GM18505 (cell line): ENCODE measurements around the gene PPAN.

Experiments used
- ATAC-seq: cut with Tn5 transposase; IDR thresholded peaks from one replicate; pipeline ENCODE4 v1.9.1; 2021; ENCODE audit not compliant: unreplicated experiment
- POLR2A ChIP-seq: IDR thresholded peaks from 4 replicates; pipeline ENCODE4 v1.6.1; 2011; ENCODE audit warnings: borderline replicate concordance; ENCODE audit not compliant: insufficient read depth, insufficient read length; ENCODE audit errors: extremely low read depth

The PPAN gene, protein sequence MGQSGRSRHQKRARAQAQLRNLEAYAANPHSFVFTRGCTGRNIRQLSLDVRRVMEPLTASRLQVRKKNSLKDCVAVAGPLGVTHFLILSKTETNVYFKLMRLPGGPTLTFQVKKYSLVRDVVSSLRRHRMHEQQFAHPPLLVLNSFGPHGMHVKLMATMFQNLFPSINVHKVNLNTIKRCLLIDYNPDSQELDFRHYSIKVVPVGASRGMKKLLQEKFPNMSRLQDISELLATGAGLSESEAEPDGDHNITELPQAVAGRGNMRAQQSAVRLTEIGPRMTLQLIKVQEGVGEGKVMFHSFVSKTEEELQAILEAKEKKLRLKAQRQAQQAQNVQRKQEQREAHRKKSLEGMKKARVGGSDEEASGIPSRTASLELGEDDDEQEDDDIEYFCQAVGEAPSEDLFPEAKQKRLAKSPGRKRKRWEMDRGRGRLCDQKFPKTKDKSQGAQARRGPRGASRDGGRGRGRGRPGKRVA

DNA sequence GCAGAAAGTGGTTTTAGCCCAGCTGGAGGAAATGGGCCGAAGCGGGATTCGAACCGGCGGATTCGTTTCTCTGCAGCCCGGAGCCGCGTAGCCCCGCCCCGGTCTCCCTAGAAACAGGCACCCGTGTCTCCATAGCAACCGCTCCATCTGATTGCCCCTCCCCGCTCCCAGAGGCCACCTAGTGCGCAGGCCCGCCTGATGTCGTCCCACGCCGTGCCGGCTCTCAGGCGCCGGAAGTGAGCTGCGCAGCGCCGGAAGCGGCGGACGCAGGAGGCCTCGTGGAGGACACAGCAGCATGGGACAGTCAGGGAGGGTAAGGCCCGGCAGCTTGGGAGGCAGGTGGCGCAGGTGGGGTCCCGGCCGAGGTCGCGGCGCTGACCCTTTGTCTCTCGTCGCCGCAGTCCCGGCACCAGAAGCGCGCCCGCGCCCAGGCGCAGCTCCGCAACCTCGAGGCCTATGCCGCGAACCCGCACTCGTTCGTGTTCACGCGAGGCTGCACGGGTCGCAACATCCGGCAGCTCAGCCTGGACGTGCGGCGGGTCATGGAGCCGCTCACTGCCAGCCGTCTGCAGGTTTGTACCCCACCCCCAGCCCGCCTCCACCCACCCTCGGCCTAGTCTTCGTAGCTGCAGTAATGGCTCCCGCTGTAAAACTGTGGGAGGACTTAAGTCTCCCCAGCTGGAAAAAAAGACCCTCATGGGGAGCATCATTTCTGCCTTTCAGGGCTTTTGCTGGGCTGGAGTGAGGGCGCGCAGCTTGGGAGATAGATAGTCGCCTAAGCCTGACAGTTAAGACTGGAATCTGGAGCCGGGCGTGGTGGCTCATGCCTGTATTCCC, at the start of gene PPAN:
TSS of gene PPAN (plus strand) at position 263 of the 837 bp plus-strand sequence. CDS start at position 296, 33 bp downstream.
- ATAC-seq, result peak; percentile 52
- TF ChIP-seq POLR2A, result peak; percentile 75

DNA sequence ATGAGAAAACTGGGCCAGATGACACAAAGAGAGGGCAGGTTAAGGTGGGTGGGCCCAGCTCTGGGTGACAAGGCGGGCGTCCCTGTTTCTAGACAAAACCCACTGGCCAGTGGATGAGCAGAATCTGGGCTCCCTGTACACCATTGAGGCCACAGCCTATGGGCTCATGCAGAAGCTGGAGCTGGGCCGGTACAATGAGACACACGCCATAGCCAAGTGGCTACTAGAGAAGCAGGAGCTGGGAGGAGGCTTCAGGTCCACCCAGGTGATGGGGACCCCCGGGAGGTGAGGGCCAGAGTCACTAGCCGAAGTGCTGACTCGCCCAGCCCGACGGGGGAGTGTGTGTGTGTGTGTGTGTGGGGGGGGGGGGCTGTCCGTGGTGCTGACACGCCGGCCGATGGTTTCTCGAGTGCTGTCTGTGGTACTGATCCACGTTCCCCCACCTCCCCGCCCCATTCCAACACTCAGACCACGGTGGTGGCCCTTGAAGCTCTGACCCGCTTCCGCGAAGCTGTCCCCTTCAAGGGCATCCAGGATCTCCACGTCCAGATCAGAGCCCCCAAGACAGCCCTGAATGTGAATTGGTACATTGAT, 44.3 kb upstream of the PPAN start:
- no peak for TF ChIP-seq POLR2A
- ATAC-seq, result no peak

DNA sequence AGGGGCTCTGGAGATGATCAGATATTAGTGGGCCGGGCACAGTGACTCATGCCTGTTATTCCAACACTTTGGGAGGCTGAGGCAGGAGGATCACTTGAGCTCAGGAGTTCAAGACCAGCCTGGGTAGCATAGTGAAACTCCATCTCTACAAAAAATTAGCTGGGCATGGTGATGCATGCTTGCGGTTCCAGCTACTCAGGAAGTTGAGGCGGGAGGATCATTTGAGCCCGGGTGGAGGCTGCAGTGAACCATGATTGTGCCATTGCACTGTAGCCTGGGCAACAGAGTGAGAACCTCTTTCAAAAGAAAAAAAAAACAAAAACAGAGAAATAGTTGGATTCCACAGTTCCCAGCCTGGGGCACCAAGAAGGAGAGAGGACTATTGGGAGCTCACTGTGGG, 38.0 kb upstream of the PPAN start:
- no peak for TF ChIP-seq POLR2A
- ATAC-seq, result no peak

DNA sequence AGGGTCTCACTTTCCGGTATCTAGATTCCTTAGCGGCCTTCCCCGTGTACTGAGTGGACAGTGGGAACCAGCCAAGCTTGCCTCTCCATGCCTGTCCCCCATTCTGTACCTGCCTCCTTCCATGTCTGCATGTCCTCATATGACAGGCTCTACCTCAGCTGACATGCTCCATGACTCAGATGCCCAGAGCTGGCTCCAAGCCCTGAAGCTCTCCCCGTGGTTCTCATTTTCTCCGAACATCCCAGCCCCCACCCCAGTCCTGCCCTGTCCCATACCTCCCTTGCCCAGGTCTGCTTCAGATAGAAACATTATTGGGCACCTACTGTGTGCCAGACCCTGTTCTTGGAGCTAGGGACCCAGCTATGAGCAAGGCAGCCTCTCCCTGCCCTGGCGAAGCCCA, 37.1 kb upstream of the PPAN start:
- no peak for ATAC-seq
- TF ChIP-seq POLR2A, result no peak

DNA sequence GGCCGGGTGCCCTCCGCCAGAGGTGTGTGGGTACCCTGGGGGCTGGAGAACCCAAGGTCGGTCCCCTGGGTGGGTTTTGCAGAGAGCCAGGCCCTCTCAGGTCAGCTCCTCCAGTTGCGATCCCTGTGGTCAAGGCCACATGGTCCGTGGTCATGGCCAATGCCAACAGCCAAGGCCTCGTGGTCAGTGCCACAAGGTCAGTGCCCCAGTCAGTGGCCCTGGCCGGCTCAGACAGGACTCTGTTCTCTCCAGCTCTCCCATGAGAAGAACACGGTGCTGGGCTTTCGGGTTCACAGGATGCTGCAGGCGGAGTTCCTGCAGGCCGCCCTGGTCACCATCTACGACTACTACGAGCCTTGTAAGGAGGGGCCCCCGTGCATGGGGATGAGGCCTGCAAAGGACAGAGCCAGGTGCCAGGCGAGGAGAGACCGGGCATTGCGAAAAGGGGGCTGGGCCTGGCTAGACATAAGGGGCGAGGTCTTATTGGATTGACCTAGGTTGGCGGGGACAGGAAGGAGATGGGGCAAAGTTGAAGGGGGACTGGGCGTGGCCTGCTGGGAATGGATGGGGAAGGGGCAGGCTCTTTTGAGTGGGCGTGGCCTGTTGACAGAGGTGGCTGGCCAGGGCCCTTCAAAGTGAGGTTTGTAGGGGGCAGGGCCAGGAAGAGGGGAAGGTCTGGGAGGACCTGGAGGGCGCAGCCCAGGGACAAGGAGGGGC, 35.3 kb upstream of the PPAN start:
- ATAC-seq, result no peak
- no peak for TF ChIP-seq POLR2A

DNA sequence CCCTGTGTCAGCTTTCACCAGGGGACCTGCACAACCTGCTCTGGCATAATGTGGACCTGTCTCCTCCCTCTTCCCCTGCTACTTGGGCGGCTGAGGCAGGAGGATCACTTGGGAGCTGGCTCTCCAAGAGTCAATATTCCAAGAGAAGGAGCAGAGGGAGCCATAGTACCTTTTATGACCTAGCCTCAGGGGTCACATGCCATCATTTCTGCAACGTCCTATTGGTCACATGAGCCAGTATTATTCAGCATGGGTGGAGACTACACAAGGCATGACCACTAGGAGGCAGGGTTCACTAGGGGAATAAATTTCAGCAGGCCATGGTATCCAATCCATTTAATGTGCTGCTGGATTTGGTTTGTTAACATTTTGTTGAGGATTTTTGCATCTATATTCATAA, 32.0 kb upstream of the PPAN start:
- no peak for ATAC-seq
- no peak for TF ChIP-seq POLR2A

DNA sequence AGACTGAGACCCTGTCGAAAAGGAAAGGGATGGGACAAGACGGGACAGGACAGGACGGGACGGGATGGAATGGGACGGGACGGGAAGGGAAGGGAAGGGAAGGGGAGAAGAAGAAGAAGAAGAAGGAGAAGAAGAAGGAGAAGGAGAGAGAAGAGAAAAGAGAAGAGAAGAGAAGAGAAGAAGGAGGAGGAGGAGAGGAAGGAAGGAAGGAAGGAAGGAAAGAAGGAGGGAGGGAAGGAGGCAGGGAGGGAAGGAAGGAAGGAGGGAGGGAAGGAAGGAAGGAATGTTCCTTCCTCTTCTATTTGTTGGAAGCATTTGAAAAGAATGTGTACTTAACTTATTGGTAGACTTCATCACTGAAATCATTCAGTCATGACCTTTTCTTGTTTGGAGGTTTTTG, 29.6 kb upstream of the PPAN start:
- no peak for TF ChIP-seq POLR2A
- no peak for ATAC-seq

DNA sequence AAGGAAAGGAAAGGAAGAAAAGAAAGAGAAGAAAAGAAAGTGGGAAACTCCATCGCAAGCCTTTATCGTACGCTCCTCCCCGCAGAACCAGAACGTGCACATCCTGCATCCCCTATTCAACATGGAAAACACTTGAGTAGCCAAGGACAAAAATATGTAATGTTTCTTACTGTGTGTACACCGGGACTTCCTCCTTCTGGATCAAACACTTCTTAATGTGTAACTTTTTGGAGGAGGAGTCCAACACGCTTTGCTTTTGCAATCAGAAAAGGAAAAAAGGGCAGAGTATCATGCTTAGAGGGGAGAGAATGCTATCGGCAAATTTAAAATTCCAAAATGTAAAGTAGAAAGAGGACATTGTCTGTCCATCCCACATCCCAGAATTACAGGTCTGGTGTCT, 27.8 kb upstream of the PPAN start:
- TF ChIP-seq POLR2A, result no peak
- ATAC-seq, result no peak

DNA sequence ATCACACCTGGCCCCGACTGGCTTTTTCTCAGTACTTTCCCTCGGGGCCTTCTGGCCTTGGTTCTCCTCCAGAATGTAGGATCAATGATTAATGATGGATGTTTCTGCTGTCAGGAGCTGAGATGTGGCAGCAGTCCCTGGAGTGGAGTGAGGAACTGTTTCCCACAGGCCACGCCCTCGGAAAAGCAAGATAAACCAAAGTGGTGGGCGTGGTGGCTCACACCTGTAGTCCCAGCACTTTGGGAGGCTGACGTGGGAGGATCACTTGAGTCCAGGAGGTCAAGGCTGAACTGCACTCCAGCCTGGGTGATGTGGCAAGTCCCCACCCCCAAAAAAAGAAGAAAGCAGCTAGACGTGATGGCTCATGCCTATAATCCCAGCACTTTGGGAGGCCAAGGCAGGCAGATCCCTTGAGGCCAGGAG, 27.1 kb upstream of the PPAN start:
- ATAC-seq, result no peak
- TF ChIP-seq POLR2A, result no peak

DNA sequence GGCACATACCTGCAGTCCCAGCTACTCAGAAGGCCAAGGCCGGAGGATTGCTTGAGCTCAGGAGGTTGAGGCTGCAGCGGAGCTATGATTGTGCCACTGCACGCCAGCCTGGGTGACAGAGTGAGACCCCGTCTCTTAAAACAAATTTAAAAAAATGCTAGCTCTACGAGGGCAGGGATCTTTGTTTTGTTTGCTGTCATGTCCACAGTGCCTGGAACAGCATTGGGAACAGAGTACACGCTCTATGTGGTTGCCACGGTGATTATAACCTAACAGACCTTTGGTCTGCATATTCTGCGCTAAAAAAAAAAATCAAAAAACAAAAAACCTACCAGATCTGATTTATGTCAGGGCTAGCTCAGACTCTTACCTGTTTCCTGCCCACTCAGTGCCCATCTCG, 22.3 kb upstream of the PPAN start:
- no peak for ATAC-seq
- TF ChIP-seq POLR2A, result no peak

DNA sequence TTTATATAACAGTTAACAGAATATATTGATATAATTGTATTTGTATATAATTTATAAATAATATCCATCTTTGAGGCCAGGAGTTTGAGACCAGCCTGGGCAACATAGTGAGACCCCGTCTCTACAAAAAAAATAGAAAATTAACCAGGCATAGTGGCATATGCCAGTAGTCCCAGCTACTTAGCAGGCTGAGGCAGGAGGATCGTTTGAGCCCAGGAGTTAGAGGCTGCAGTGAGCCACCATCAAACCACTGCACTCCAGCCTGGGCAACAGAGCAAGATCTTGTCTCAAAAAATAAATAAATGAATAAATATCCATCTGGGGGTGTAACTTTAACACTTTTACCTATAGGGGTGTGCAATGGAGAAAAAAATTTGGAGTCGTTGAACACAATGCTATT, 21.4 kb upstream of the PPAN start:
- ATAC-seq, result no peak

DNA sequence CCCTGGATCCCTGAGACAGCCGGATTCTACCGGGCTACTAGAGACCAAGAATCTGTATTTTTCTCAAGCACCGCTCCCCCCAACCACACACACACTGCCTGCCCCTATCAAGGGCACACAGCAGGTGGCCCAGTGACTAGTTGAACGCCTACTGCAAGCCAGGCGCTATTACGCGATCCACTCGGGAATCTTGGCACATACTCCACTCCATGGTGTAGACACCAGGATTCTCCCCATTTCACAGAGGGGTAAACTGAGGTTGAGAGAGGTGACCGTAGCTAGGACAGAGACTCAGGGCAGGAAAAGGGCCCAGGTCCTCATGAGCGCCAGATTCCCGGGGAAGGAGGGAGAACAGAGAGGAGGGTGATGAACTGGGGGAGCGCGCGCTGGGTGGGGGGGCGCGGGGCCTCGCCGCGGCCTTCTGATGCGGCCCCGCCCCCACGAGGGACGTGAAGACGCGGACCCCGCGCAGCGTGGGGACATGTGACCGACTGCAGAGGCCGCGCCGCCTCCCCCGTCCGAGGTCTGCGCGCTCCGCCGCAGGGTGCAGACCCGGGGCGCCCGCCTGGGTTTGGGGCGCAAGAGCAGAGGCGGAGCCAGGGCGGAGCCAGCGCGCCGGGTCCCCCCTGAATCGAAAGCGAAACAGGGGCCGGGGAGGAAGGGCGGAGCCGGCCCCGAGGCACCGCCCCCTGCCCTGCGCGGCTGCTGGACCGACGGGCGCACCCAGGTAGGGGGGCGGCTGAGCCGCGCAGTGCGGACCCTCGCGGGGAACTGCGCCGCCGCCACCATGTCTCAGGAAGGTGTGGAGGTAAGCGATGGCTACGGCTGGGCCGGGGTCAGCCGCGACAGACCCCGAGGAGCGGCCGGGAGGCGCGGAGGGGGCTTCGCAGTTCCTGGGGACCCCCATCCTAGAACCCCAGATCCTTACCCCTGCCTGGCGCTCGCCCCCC, 20.2 kb upstream of the PPAN start, which contains the start of gene SHFL:
TSS of gene SHFL (plus strand) at position 677 of the 950 bp plus-strand sequence. CDS start at position 788, 111 bp downstream.
- peak; percentile 82 for ATAC-seq
- peak; percentile 69 for TF ChIP-seq POLR2A

More for the DNA sequence above, 21.4 kb upstream of the PPAN start:
- no peak for TF ChIP-seq POLR2A

DNA sequence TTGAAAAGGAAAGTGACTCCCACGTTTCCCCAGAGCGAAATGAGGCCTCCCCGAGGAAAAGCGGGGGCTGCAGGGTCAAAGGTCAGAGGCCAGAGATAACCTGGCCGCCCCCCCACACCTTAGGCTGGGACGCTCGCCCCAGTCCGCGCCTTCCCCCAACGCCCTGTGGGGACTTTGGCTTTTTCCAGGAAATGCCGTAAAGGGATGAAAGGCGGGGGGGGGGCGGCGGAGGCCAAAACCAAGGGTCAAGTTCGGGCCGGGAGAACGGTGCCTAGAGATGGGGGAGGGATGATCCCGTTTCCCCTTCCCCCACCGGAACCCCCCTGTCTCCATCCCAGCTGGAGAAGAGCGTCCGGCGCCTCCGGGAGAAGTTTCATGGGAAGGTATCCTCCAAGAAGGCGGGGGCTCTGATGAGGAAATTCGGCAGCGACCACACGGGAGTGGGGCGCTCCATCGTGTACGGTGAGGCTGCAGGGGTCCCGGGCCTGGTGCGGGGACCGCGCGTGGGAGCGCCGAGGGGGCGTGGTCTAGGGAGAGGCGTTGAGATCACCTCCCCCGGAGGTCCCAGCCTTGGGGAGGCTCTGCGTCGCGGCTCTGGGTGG, 19.5 kb upstream of the PPAN start:
- ATAC-seq, result no peak

More for the DNA sequence above, 19.5 kb upstream of the PPAN start:
- TF ChIP-seq POLR2A, result peak; percentile 34
